GM23338 (cell line): ENCODE results near the gene FTO. TPM values are rescaled to one million over a fixed set of nuclear protein-coding genes. Genes with fewer than 3 reads are reported as not detected.

Experiments
- ATAC-seq: fragments of 200-7000 bp; cut with Tn5 transposase; 3 replicates; pipeline ENCODE4 v1.9.1; 2020
- DNase-seq: peaks from one replicate; pipeline ENCODE4 v3.0.0-alpha.2; 2015; ENCODE audit warnings: low spot score
- H2AFZ ChIP-seq: fragments of 200-600 bp; sonication (generic); 2 replicates; pipeline ENCODE4 v1.8.0; 2016; ENCODE audit warnings: antibody characterized with exemption, mild to moderate bottlenecking, moderate library complexity
- H3F3A ChIP-seq: fragments of 200-600 bp; sonication (generic); replicated peaks from 2 replicates; pipeline ENCODE4 v1.8.0; 2017; ENCODE audit warnings: antibody characterized with exemption, mixed run types, low read depth
- H3K27ac ChIP-seq: fragments of 200-600 bp; sonication (generic); 2 replicates; pipeline ENCODE4 v1.6.1; 2016; ENCODE audit warnings: low read depth
- H3K27me3 ChIP-seq: fragments of 200-600 bp; sonication (generic); 2 replicates; pipeline ENCODE4 v1.8.0; 2016; ENCODE audit warnings: mild to moderate bottlenecking, mixed run types, moderate library complexity; ENCODE audit not compliant: insufficient read depth
- H3K36me3 ChIP-seq: fragments of 200-600 bp; sonication (generic); 2 replicates; pipeline ENCODE4 v1.8.0; 2016; ENCODE audit warnings: mild to moderate bottlenecking; ENCODE audit not compliant: insufficient read depth
- H3K4me1 ChIP-seq: fragments of 200-600 bp; sonication (generic); 2 replicates; pipeline ENCODE4 v1.8.0; 2016; ENCODE audit warnings: mild to moderate bottlenecking, moderate library complexity; ENCODE audit not compliant: insufficient read depth
- H3K4me2 ChIP-seq: fragments of 200-600 bp; sonication (generic); 2 replicates; pipeline ENCODE4 v1.7.1; 2017; ENCODE audit warnings: mixed run types
- H3K4me3 ChIP-seq: fragments of 200-600 bp; sonication (generic); 2 replicates; pipeline ENCODE4 v1.6.1; 2016; ENCODE audit warnings: mixed run types
- H3K79me2 ChIP-seq: fragments of 200-600 bp; sonication (generic); replicated peaks from 2 replicates; pipeline ENCODE4 v1.8.0; 2017; ENCODE audit warnings: mild to moderate bottlenecking; ENCODE audit not compliant: insufficient read depth
- H3K9me2 ChIP-seq: fragments of 200-600 bp; sonication (generic); 2 replicates; pipeline ENCODE4 v1.8.0; 2017; ENCODE audit not compliant: insufficient read depth
- H4K20me1 ChIP-seq: fragments of 200-600 bp; sonication (generic); replicated peaks from 2 replicates; pipeline ENCODE4 v1.8.0; 2017; ENCODE audit warnings: mild to moderate bottlenecking; ENCODE audit not compliant: insufficient read depth
- H3K27ac Mint-ChIP-seq: 2 replicates; pipeline ENCODE4 v1.8.0; 2020; ENCODE audit warnings: inconsistent platforms, mild to moderate bottlenecking, moderate library complexity, mixed read lengths
- H3K27me3 Mint-ChIP-seq: 3 replicates; pipeline ENCODE4 v1.8.0; 2022; ENCODE audit warnings: low read depth, mild to moderate bottlenecking, moderate library complexity, mixed read lengths, inconsistent platforms; ENCODE audit not compliant: insufficient read depth, poor library complexity
- H3K36me3 Mint-ChIP-seq: 3 replicates; pipeline ENCODE4 v1.8.0; 2021; ENCODE audit warnings: low read depth, mild to moderate bottlenecking, inconsistent platforms, moderate library complexity, mixed read lengths
- H3K4me1 Mint-ChIP-seq: 3 replicates; pipeline ENCODE4 v1.8.0; 2020; ENCODE audit warnings: mild to moderate bottlenecking, inconsistent platforms, mixed read lengths
- H3K4me3 Mint-ChIP-seq: 3 replicates; pipeline ENCODE4 v1.8.0; 2021; ENCODE audit warnings: moderate library complexity, mild to moderate bottlenecking, inconsistent platforms, mixed read lengths
- H3K9me3 Mint-ChIP-seq: 3 replicates; pipeline ENCODE4 v1.8.0; 2020; ENCODE audit warnings: moderate library complexity, mild to moderate bottlenecking, inconsistent platforms, mixed read lengths
- CTCF ChIP-seq, 2 experiments: fragments of 200-600 bp in 1 of 2; sonication (generic) in 1 of 2; conservative IDR thresholded peaks; 2 replicates each; pipeline versions ENCODE4 v1.5.1 to v1.6.1; 2016 to 2017; ENCODE audit warnings: antibody characterized with exemption in 2 of 2, low read depth in 2 of 2, mild to moderate bottlenecking in 2 of 2, moderate library complexity in 1 of 2
- EZH2 ChIP-seq: fragments of 200-600 bp; sonication (generic); IDR thresholded peaks from one replicate; pipeline ENCODE4 v1.8.0; 2017; ENCODE audit warnings: antibody characterized with exemption, mild to moderate bottlenecking, low read depth; ENCODE audit not compliant: unreplicated experiment
- EZH2phosphoT487 ChIP-seq: fragments of 200-600 bp; sonication (generic); IDR thresholded peaks from one replicate; pipeline ENCODE4 v1.8.1; 2018; ENCODE audit warnings: antibody characterized with exemption; ENCODE audit not compliant: unreplicated experiment
- JUNB ChIP-seq: IDR thresholded peaks from one replicate; pipeline ENCODE4 v1.6.1; 2016; ENCODE audit warnings: antibody characterized with exemption; ENCODE audit not compliant: unreplicated experiment
- NANOG ChIP-seq: IDR thresholded peaks from 2 replicates; pipeline ENCODE4 v1.6.1; 2016; ENCODE audit warnings: antibody characterized with exemption, borderline replicate concordance
- POLR2AphosphoS5 ChIP-seq: IDR thresholded peaks from 2 replicates; pipeline ENCODE4 v1.6.1; 2016; ENCODE audit warnings: antibody characterized with exemption, low read depth
- REST ChIP-seq: IDR thresholded peaks from one replicate; pipeline ENCODE4 v1.6.1; 2018; ENCODE audit warnings: antibody characterized with exemption; ENCODE audit not compliant: unreplicated experiment
- ZNF114 ChIP-seq: fragments of 250-450 bp; sonication (Bioruptor Pico); IDR thresholded peaks from 2 replicates; pipeline ENCODE4 v1.5.0; 2020; ENCODE audit warnings: mild to moderate bottlenecking, moderate library complexity
- ZNF331 ChIP-seq: fragments of 250-450 bp; sonication (Bioruptor Pico); IDR thresholded peaks from 2 replicates; pipeline ENCODE4 v1.5.0; 2020; ENCODE audit warnings: low read depth, mild to moderate bottlenecking, moderate library complexity
- polyA plus RNA-seq: library from polyadenylated mRNA; unstranded; fragments of >200 nt; fragmentation: Nextera tagmentation; extraction: Ambion mirVana; gene quantifications from 2 replicates; pipeline ENCODE4 v1.2.1, GENCODE V29; 2016
- total RNA-seq: library from RNA; depleted of rRNA; stranded (reverse); fragments of >200 nt; shearing (Covaris generic); gene quantifications from 2 replicates; pipeline ENCODE4 v1.2.3, GENCODE V29; 2014
- TF ChIP-seq, protein P1 (sequence below): IDR thresholded peaks from 2 replicates; pipeline ENCODE4 v1.6.1; 2016; ENCODE audit warnings: antibody characterized with exemption

Gene FTO
- total and polyA plus RNA-seq, 2 experiments from 2014 or later: 17.7 to 69.6 TPM

GRCh38 chr16:53841884-53842283, 137.9 kb downstream of the FTO start:
- H3K9me3 Mint-ChIP-seq: no peaks in the 10 kb centered on the region
- H3K36me3 Mint-ChIP-seq: no peaks in the 10 kb centered on the region

GRCh38 chr16:53843084-53843483, 139.1 kb downstream of the FTO start:
- TF ChIP-seq NANOG (no peak), ZNF331 (CRISPR knock-in tag) (no peak), POLR2AphosphoS5 (no peak), EZH2phosphoT487 (no peak), ZNF114 (CRISPR knock-in tag) (no peak), REST (no peak)
- TF ChIP-seq, protein P1, sequence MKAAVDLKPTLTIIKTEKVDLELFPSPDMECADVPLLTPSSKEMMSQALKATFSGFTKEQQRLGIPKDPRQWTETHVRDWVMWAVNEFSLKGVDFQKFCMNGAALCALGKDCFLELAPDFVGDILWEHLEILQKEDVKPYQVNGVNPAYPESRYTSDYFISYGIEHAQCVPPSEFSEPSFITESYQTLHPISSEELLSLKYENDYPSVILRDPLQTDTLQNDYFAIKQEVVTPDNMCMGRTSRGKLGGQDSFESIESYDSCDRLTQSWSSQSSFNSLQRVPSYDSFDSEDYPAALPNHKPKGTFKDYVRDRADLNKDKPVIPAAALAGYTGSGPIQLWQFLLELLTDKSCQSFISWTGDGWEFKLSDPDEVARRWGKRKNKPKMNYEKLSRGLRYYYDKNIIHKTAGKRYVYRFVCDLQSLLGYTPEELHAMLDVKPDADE: no peak
- Mint-ChIP-seq H3K4me1 (peaks cover 9% of the 10 kb centered on the region), H3K36me3 (no peaks in the 10 kb centered on the region), H3K9me3 (no peaks in the 10 kb centered on the region), H3K27ac (no peak overlapping the region), H3K4me3 (no peak overlapping the region), H3K27me3 (peaks cover 4% of the 10 kb centered on the region)
- Histone ChIP-seq H4K20me1 (no peaks in the 10 kb centered on the region), H2AFZ (no peak overlapping the region), H3K4me1 (peaks cover 1% of the 10 kb centered on the region), H3F3A (no peaks in the 10 kb centered on the region), H3K79me2 (no peaks in the 10 kb centered on the region), H3K4me3 (no peak overlapping the region), H3K27me3 (no peaks in the 10 kb centered on the region), H3K4me2 (no peak overlapping the region), H3K36me3 (no peaks in the 10 kb centered on the region), H3K9me2 (no peaks in the 10 kb centered on the region), H3K27ac (no peak overlapping the region)
- no peak for DNase-seq
- ATAC-seq: no peak

More at GRCh38 chr16:53841884-53842283, 137.9 kb downstream of the FTO start:
- no peak for ATAC-seq
- no peak for DNase-seq
- no peak overlapping the region for H3K27ac ChIP-seq
- H3K79me2 ChIP-seq: no peaks in the 10 kb centered on the region
- Mint-ChIP-seq H3K27ac (no peak overlapping the region), H3K4me3 (no peak overlapping the region), H3K4me1 (peaks cover 9% of the 10 kb centered on the region), H3K27me3 (peaks cover 2% of the 10 kb centered on the region)
- no peaks in the 10 kb centered on the region for H3K4me1 ChIP-seq
- no peak overlapping the region for H2AFZ ChIP-seq
- no peaks in the 10 kb centered on the region for H3K9me2 ChIP-seq
- H3F3A ChIP-seq: no peaks in the 10 kb centered on the region
- H4K20me1 ChIP-seq: no peaks in the 10 kb centered on the region
- no peak overlapping the region for H3K4me3 ChIP-seq
- H3K36me3 ChIP-seq: no peaks in the 10 kb centered on the region
- TF ChIP-seq EZH2 (no peak), EZH2phosphoT487 (no peak), CTCF (conservative IDR thresholded peaks at IDR 0.05; ENCODE audit: low read depth in 2 of 2) (no peak), ZNF114 (CRISPR knock-in tag) (no peak), NANOG (no peak), JUNB (no peak)
- TF ChIP-seq, protein P1: no peak
- no peak overlapping the region for H3K4me2 ChIP-seq
- H3K27me3 ChIP-seq: no peaks in the 10 kb centered on the region
